ENCODE data around the gene SCLT1.

The SCLT1 gene

GRCh38 chr4:128961405-128961804 lies 131.9 kb downstream of the SCLT1 start:
- no peak for DNase-seq (ENCODE audit: low read depth in 3 of 3, low spot score in 1 of 3)

GRCh38 chr4:128958194-128958593 lies 135.1 kb downstream of the SCLT1 start:
- DNase-seq (ENCODE audit: low read depth in 3 of 3, low spot score in 1 of 3): no peak

GRCh38 chr4:128957459-128957858 lies 135.9 kb downstream of the SCLT1 start:
- no peak for DNase-seq (ENCODE audit: low read depth in 3 of 3, low spot score in 1 of 3)

GRCh38 chr4:128955751-128956150 lies 137.6 kb downstream of the SCLT1 start:
- DNase-seq (ENCODE audit: low read depth in 3 of 3, low spot score in 1 of 3): no peak

DNA sequence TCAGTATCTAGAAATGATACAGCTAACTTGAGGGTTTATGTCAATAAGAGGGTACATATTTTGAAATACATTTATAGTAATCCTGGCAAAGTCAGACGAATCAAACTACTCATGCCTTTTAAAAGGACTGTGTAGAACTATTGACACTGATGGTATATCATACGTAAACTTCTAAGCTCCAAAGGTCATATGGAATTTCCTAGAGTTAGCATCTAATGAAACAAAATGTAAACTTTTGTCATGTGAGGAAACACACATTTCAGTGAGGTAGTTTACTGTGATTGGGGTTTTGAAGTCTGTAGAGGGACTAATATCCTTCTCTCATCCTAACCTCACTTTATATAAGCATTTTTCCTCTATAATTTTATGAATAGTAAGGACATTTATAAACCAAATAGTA lies 138.4 kb downstream of the SCLT1 start:
- no peak for DNase-seq (ENCODE audit: low read depth in 3 of 3, low spot score in 1 of 3)

DNA sequence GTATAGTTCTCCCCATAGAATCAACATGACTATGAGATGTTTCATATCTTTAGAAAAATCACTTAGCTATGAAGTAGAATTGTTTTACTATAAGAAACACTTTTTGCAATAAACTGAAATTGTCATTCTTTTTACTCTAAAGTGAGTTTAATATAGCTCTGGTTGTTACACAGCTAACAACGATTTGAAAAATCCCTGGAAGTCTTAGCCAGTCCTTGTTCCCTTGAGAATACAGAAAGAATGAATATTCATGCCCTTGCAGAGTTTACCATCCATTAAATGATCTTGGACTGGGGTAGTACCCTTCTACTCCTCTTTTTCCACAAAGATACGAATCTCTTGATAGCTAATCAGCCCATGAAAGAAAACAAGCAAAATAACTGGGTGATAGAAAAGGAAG lies 142.0 kb downstream of the SCLT1 start:
- DNase-seq (ENCODE audit: low read depth in 3 of 3, low spot score in 1 of 3): no peak

DNA sequence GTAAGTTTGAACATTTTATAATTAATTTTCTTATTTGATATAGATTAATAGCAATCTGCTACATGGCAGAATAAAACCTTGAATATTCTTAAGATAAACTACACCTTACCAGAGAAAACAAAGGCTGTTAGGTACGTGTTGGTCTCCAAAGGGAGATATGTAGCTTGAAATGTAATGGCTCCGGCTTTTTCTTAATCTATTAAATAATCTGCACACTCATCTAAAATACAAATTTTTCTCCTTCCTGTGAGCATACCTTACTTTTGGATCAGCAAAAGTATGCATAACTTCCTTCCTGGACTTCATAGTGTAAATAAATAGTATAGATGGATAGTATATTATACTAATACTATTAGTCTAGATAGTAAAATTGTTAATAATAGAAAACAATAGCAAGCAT lies 142.5 kb downstream of the SCLT1 start:
- no peak for DNase-seq (ENCODE audit: low read depth in 3 of 3, low spot score in 1 of 3)

DNA sequence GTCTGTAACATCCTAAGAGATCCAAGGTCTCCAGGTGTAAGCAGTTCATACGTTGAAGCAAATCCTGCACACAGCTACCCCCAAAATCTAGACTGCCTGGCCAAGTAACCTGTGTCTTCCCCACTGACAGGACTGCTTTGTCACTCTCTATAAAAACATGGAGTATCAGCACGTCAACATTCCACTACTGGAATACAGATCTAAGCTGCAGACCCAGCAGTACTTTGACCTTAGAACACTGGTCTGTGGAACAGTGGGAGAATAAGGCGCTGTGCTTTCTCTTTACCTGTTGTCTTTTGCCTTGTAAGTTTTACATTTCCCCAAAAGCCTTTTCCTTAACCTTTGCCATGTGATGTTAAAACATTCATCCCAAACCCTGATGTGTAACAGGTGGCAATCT lies 146.4 kb downstream of the SCLT1 start:
- DNase-seq (ENCODE audit: low read depth in 3 of 3, low spot score in 1 of 3): no peak

GRCh38 chr4:128942607-128943006 lies 150.7 kb downstream of the SCLT1 start:
- no peak for DNase-seq (ENCODE audit: low read depth in 3 of 3, low spot score in 1 of 3)

- DNase-seq (ENCODE audit: low read depth in 3 of 3, low spot score in 1 of 3): no peak
These were observed 152.4 kb downstream of the SCLT1 start for GRCh38 chr4:128940971-128941370.

- DNase-seq (ENCODE audit: low read depth in 3 of 3, low spot score in 1 of 3): no peak
These were observed 163.3 kb downstream of the SCLT1 start for GRCh38 chr4:128930051-128930450.

DNA sequence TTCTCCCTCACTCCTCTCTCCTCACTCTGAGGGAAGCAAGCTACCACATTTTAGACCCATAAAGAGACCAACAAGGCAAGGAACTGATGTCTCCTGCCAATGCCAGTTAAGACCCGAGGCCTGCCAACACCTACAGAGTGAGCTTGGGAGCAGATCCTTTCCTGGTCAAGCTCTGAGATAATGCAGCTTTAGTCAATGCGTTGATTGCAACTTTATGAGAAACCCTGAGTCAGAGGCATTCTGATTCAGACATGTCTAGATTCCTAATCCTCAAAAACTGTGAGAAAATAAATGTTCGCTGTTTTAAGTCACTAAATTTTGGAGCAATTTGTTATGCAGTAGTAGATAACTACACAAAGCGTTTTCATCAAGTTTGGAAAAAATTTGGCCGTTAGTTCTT lies 168.4 kb downstream of the SCLT1 start:
- no peak for DNase-seq (ENCODE audit: low read depth in 3 of 3, low spot score in 1 of 3)

DNA sequence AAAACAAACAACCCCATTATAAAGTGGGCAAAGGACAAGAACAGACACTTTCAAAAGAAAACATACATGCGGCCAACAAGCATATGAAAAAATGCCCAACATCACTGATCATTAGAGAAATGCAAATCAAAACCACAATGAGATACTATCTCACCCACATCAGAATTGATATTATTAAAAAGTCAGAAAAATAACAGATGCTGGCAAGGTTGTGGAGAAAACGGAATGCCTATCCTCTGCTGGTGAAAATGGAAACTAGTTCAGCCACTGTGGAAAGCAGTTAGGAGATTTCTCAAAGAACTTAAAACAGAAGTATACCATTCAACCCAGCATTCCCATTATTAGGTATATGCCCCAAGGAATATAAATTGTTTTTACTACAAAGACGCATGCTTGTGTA lies 171.4 kb downstream of the SCLT1 start:
- no peak for DNase-seq (ENCODE audit: low read depth in 3 of 3, low spot score in 1 of 3)

GRCh38 chr4:128917781-128918180 lies 175.6 kb downstream of the SCLT1 start:
- DNase-seq (ENCODE audit: low read depth in 3 of 3, low spot score in 1 of 3): no peak

GRCh38 chr4:128916832-128917231 lies 176.5 kb downstream of the SCLT1 start:
- DNase-seq (ENCODE audit: low read depth in 3 of 3, low spot score in 1 of 3): no peak

GRCh38 chr4:128915544-128915943 lies 177.8 kb downstream of the SCLT1 start:
- DNase-seq (ENCODE audit: low read depth in 3 of 3, low spot score in 1 of 3): no peak

DNA sequence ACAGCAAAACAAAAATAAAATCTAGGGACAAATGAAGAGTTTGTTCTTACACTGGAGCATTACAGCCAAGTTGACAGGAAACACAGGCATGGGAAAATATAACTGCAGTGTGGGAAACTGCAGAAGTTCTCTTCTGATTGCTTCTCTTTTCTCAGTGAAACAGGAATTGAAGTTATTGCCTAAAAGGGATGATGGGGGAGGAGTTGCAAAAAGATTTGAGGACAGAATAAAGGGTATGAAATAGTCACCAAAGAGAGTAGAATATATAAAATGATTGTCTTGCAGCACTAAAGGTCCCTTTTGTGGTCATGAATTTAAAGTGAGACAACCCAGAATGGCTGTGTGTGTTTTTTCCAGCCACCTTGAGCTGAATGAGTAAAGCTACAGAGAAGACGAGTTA lies 180.1 kb downstream of the SCLT1 start:
- DNase-seq (ENCODE audit: low read depth in 3 of 3, low spot score in 1 of 3): no peak

DNA sequence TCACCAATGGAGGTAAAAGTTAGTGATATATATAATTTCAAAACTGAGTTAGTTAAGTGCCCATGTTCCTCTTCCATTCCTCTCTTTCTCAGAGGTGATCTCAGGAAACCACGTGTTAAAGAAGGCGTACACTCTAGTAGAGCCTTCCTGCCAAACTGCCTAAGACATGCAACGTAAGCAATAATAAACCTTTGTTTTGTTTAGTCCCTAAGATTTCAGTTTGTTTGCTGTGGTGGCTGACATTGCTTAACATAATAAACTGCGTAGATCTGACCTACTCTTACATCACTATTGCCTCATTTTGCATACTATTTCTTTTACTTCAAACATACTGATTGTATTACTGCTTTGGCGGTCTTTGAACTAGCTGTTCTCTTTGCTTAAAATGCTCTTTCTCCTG lies 184.6 kb downstream of the SCLT1 start:
- no peak for DNase-seq (ENCODE audit: low read depth in 3 of 3, low spot score in 1 of 3)

DNA sequence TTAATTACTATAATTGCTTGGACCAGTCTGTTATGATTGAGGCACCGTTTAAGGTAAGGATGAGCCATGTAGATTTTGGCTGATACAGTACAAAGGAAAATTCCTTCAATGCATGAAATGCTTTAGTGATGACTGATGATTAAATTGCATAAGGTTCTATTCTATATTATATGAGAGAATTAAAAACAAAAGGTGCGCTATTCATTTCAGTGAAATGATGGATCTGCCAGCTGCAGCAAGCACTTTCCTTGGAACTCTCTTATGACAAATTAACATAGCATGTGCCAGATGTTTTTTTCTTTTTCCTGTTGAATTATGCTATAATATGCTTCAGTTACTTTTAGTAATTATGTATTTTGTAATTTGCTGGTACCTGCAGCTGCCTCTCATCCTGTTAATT lies 185.4 kb downstream of the SCLT1 start:
- no peak for DNase-seq (ENCODE audit: low read depth in 3 of 3, low spot score in 1 of 3)

DNA sequence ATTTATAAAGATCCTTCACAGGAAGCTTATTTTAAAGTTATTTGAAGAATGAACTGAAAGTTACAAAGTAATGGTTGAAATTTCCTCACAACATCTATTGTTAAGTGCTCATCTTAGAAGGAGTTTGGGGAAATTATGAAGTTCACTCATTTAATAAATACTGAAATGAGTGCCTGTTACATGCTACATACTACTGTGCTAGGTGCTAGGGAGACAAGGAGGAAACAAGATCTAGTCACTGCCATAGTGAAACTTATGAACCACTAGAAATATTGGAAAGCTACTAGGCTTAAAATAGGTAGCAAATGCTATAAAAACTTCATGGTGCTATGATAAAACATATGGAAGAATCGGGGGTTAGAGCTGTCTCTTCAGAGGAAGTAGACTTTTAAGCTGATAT lies 186.8 kb downstream of the SCLT1 start:
- no peak for DNase-seq (ENCODE audit: low read depth in 3 of 3, low spot score in 1 of 3)

DNA sequence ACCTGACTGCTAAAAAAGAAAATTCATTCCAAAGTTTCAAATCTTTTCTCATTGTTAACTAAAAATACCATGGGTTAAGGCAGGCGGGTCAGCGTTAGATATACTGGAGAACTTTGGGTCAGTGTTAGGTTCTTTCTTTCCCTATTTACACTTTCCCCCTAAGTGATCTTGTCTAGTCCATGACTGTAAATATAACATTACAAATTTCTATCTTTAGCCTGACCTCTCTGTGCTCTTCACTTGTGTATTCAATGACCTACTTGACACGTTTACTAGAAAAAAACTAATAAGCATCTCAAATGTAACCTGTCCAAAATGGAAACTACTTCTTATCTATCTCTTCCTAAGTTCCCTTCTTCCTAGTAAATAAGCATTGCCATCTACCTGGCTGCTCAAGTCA lies 188.5 kb downstream of the SCLT1 start:
- DNase-seq (ENCODE audit: low read depth in 3 of 3, low spot score in 1 of 3): no peak

DNA sequence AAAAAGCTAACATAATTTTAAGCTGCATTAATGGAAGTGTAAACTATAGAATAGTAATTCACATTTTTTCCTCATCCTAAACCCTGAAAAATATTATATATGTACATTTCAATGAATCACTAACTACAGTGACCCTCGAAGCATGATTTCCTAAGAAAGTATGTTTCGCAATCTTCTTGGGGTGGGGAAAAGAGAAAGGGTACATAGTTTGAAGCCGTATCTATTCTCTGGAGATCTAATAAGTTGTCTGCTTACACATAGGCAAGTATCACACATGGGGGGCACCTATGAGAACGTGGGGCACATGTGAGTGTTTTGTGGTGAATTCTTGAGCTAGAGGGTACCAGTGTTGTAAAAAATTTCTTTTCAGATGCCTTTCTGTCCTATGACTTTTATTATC lies 212.7 kb downstream of the SCLT1 start:
- DNase-seq (ENCODE audit: low read depth in 3 of 3, low spot score in 1 of 3): no peak

DNA sequence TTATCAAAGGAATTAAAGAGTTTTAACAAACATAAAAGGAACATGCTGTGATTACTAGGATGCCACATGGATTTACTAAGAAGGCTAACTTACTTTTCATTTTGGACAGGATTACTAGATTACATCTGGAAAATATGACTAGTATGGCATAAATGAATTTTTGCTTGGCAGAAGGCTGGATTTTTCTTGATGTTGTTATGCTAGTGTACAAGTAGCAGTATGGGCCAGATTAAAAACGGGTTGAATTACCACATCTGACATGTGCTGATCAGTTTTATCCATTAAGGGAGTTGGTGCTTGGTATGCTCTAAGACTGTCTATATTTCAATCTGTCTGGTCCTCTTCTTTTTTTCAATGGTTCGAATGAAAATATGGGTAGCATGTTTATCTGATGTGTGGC lies 213.4 kb downstream of the SCLT1 start:
- no peak for DNase-seq (ENCODE audit: low read depth in 3 of 3, low spot score in 1 of 3)

GRCh38 chr4:128879283-128879682 lies 214.1 kb downstream of the SCLT1 start:
- no peak for DNase-seq (ENCODE audit: low read depth in 3 of 3, low spot score in 1 of 3)

Measured in stimulated activated CD4-positive, alpha-beta T cell treated with anti-CD3 and anti-CD28 coated beads, TNF-alpha, amount 100 ng/mL, for 1 hour (primary cell).